HG02588 (cell line): Measurements from ENCODE around the gene INPP5E.

Experiments used
- ATAC-seq: cut with Tn5 transposase; IDR thresholded peaks from one replicate; pipeline ENCODE4 v1.9.1; 2021; ENCODE audit warnings: mild to moderate bottlenecking, moderate library complexity; ENCODE audit not compliant: unreplicated experiment

INPP5E gene

DNA sequence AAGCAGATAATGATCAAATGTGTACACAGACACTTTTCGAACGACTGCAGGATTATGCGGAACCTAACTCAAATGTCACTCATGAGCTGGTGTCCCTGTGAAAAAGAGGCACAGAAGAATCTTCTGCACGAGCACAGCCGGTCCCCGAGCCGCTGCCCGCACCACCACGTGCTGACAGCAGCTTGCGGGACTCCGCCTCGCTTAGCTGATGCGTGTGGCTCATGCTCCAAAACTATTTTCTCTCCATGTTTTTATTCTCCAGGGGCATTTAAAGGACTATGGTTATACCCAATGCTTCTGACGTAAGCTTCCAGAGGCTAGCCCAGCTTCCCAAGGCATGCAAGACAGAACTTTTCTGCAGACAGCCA, 33.7 kb upstream of the INPP5E start:
- no peak for ATAC-seq

GRCh38 chr9:136472640-136473353, 33.2 kb upstream of the INPP5E start:
- ATAC-seq = no peak

- ATAC-seq = no peak
Observed at GRCh38 chr9:136471802-136472487, 32.3 kb upstream of the INPP5E start.

DNA sequence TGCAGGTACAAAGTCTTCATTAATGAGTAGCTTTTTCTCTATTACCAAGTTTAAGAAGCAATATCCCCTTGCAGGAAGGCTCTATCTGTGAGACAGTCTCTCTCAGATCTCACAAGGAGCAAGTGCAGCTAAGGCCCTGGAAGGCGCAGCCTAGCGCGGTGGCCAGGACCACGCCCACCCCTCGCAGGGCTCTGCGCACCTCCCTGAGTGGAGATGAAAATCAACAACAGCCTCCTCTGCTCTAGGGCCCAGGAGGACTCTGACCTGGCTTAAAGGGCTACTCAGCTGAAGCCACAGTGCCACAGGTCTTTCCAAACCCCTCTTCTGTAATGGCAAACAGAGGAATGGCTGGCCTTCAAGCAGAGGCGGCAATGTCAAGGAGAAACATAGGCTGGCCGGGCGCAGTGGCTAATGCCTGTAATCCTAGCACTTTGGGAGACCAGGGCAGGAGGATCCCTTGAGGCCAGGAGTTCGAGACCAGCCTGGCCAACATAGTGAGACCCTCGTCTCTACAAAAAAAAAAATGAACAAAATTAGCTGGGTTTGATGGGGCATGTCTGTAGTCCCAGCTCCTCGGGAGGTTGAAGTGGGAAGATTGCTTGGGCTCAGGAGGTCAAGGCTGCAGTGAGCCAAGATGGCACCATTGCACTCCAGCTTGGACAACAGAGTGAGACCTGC, 31.3 kb upstream of the INPP5E start:
- no peak for ATAC-seq

GRCh38 chr9:136470356-136470755, 30.7 kb upstream of the INPP5E start:
- no peak for ATAC-seq

- ATAC-seq = no peak
Observed at GRCh38 chr9:136467766-136468165, 28.1 kb upstream of the INPP5E start.

GRCh38 chr9:136466155-136466541, 26.5 kb upstream of the INPP5E start:
- no peak for ATAC-seq

- ATAC-seq = no peak
Observed at GRCh38 chr9:136465500-136466154, 26.0 kb upstream of the INPP5E start.

GRCh38 chr9:136464241-136464640, 24.6 kb upstream of the INPP5E start:
- no peak for ATAC-seq

DNA sequence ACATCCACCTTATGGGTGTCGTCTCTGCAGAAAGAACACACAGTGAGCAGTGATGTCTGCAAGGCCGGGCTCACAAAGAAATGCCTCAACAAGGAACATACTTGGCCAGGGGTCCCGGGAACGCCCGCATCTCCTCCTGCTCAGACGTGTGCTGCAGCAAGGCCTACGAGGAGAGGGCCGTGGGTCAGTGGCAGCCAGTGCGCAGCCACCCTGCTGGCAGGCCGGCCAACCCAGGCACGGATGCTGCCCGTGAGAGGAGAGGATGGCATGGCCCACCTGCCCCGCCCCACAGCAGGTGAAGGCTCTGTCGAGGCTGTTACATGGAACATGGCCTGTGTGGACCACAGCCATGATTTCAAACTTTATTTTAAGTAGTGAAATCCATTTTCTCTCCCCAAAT, 23.9 kb upstream of the INPP5E start:
- ATAC-seq = no peak

DNA sequence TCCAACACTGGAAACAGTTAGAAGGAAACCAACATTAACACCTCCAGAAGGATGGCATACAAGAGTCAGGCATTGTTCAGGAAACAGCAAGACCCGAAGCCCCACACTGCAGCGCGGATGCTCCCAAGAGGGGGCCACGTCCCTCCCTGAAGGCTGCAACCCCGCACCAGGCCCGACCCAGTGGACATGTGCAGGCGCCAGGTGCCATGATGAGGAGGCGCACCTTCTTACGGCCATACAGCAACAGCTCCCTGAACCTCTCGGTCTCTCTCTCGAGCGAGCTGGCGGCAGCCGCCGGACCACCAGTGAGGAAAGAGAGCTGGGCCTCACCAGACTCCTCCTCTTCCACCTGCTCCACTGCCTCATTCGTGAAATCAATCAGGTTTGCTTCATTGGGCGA, 23.0 kb upstream of the INPP5E start:
- no peak for ATAC-seq

GRCh38 chr9:136460772-136461325, 21.2 kb upstream of the INPP5E start:
- no peak for ATAC-seq

DNA sequence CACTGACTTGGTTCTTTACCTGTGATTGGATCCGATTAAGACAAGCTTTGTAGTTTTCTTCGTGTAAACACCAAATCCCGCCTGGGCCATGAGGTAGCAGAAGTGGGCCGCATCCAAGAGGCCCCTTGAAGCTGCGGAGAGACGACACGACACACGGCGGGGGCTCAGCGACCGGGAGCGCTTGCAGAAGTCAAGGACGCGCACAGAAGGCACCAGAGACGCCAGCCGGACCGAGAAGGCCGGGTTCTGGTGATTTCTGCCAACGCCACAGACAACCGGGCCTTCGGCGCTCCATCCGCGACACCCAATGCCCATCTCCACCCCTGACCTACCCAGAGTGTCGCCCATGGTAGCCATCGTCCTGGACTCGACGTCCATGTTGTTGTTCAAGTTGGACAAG, 19.8 kb upstream of the INPP5E start:
- ATAC-seq = no peak

GRCh38 chr9:136457326-136457725, 17.7 kb upstream of the INPP5E start:
- ATAC-seq = no peak

- no peak for ATAC-seq
Observed at GRCh38 chr9:136456258-136456657, 16.6 kb upstream of the INPP5E start.

DNA sequence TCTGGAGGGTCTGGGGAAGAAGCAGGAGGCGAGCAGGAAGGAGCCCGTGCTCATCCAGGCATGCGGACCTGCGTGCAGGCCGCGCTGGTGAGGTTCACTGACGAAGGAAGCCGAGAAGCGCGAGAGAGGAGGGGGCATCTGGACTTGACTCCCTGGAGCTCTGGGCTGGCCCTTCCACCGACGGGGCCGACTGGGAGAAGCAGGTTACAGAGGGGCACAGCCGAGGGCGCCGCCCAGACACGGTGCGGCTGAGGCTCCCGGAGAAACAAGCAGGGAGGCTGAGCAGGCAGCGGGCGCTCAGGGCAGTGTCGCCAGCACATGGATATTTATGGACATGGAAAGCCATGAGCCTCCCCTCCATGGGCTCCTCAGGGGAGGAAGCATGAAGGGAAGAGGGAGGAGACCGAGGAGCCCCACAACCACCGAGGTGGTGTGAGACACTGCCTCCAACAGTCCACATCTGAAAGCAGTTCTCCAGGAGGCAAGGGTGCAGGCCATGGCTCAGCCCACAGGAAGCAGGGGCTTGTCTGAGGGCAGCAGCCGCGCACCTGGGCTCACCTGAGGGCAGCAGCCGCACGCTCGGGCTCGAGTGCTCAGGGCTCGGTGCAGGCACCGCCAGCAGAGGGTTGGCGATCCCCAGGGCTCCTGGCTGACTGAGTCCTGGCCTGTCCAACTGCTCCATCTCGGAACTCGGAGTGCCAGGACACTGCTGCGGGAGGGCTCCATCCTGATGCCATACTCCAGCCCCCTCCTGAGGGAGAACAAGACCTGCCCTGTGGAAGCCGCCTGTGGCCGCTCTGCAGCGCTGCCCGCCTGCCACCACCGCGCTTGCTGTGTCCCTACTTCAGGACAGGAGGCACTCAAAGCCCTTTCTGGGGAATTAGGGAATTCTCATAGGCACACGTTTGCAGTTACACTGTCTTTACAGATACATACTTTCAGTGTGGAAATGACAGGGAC, 15.7 kb upstream of the INPP5E start:
- no peak for ATAC-seq

DNA sequence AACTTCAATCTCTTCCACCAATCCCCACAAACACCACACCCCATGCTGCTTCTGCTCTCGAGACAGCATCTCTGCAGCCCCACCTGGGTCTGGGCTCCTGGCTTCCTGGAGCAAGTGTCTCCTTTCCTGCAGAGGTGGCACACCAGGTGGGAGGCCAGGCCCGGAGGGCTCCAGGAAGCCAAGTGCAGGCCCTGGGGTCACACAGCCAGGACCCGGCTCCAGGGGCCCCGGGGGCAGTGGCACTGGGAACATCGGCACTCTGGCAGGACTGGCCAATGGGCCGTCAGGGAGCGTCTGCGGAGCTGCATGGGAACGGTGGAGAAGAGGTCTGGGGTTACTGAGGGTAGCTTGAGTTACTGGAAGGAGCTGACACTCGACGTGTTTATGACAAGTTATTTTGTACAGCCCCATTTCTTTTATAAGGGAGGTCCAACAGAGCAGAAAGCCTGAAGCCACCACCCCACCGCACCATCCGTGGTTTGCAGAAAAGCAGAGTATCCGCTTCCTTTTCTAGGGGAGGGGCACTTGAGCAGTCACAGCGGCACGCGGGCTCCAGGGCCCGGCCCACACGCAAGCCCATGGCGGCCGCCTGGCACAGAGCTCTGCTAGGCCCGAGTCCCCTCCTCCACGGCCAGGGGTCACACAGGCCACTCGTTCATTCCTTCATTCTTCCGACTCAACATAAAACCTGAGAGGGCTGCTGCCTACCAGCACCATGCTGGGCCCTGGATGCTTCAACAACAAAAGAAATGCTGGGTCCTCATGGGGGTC, 14.6 kb upstream of the INPP5E start:
- ATAC-seq = no peak

- ATAC-seq = no peak
Observed at GRCh38 chr9:136453326-136453725, 13.7 kb upstream of the INPP5E start.

- ATAC-seq = no peak
Observed at GRCh38 chr9:136451221-136451877, 11.7 kb upstream of the INPP5E start.
